Brain pericyte (primary cell): ENCODE measurements around the gene DPY19L2.
"Not testable (repeated sequence)": the region's sequence is repeated elsewhere in the genome, so short reads cannot be mapped to it uniquely, and the experiment has no call there.

Experiments
- DNase-seq: peaks from one replicate; pipeline ENCODE4 v3.0.0-alpha.2; 2012; ENCODE audit warnings: low read depth, low spot score

Gene DPY19L2

DNA sequence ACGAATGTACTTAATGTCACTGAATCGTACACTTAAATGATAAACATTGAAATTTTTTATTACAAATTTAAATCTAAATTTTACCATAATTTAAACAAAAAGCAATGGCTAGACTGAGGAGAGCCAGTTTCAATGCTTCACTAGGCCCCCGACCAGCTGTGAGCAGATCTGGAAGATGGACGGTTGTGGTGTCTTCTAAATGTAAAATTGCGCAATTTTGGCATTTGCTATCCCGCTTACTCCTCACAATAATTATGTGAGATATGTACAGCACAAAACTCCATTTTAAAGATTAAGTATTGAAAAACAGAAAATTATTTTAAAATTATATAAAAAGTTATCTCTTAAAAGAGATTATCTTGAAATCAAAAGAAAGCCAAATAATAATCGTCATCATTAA lies 5.3 kb downstream of the DPY19L2 start:
- not testable (repeated sequence) for DNase-seq

DNA sequence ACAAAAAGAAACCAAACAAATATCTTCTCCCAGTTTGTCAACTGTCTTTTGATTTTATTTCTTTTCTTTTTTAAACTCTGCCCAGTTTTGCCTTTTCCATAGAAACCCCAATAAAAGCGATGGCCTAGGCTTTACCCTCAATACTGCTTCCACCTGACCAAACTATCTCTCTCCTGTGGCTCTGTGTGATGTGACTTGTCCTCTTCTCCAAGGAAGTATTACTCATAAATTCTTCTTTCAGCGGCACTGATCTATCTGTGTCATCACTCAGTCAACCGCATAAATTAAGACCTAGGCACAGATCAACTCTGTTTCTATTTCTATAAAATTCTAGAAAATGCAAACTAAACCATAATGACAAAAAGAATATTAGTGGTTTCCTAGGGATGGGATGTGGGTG lies 9.8 kb downstream of the DPY19L2 start:
- not testable (repeated sequence) for DNase-seq

DNA sequence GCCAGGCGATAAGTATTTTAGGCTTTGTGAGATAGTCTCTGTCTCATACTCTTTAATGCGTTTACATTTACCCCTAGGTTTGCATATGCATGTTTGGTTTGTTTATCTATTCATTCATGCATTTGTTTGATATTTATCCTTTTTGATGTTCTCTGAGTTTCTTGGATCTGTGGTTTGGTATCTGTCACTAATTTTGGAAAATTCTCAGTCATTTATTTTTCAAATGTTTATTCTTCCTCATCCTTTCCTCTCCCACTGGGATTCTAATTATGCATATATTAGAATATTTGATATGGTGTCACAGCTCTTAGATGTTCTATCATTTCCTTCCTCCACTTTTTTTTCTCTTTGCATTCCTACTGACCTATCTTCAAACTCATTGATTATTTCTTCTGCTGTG lies 11.9 kb downstream of the DPY19L2 start:
- DNase-seq, result not testable (repeated sequence)

DNA sequence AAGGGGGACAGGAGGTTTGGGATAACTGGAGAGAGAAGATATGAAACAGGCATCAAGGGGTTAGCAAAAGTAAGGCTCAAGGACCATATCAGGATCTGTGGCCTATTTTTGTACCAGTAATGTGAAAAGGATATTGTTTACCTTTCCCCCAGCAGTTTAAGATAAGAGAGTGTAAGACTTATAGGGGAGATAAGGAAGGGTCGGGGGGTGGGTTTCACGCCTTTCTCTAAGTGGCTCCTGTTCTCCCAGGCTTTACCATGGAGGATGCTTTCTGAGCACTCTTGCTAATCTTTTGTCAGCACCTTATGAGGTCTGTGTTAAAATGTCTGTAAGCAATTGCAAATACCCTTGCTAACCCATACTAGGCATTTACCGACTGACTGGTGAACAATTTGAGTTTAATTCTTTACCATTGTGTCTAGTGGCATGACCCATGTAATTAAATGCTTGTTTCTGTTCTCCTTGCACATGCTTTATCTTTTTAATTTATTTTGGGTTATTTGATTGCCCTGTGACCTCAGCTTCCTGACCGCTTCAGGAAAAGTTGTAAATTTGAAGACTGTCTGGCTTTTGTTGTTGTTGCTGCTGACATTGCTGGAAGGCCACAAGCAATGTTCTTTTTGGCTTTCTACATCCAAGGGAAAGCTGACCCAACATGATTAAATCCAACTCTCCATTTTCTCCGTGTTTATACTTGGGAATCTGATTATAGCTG lies 12.6 kb downstream of the DPY19L2 start:
- not testable (repeated sequence) for DNase-seq

DNA sequence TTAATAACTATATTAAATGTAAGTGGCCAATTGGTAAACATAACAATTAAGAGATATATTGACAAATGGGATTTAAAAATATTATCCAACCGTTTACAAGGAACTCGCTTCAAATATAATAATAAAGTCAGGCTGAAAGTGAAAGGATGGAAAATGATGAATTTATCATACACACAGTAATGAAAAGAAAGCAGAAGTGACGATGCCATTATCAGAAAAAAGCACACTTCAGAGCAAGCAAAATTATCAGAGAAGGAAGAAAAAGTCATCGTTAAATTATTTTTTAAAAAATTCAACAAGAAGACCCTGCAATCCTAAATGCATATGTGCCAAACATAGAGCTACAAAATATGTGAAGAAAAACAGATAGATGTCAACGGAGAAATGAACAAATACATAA lies 13.8 kb downstream of the DPY19L2 start:
- DNase-seq, result not testable (repeated sequence)

DNA sequence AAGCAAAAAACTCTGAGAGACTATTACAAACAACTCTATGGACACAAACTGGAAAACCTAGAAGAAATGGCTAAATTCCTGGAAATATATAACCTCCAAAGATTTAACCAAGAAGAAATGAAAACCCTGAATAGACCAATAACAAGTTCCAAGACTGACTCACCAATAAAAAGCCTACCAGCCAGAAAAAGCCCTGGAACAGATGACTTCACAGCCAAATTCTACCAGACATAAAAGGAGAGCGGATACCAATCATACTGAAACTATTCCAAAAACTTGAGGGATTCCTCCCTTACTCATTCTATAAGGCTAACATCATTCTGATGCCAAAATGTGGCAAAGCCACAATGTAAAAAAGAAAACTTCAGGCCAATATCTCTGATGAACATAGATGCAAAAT lies 18.8 kb downstream of the DPY19L2 start:
- not testable (repeated sequence) for DNase-seq

DNA sequence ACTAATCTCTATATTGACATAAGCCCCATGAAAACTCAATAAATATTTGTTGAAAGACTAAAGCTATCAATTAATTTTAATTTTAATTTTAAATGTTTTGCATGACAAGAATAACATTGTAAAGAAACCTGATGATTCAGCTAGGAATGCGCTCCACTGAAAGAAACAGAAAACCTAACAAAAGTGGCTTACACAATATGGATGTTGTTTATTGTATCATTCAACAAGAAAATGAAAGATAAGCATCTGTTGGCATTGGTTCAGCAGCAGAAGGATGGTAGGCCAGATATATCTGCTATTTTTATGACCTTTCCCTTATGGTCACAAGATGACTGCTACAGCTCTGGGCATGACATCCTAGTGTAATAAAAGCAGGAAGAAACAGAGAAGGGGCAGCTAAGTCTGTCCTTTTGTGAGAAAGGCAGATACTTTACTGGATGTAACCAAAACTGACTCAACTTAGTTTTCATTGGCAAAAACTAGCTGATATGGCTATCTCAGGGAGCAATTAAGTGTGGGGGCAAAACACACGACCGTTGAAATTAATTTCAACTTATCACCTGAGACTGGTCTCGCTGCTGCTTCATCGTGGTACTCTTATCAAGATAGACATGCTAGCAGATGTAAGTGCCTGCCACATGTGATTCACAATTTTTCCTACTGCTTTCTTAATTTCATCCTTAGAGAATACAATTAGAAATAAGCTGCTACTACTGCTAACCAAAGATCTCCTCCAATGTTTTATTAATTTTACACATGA lies 24.7 kb downstream of the DPY19L2 start:
- not testable (repeated sequence) for DNase-seq

DNA sequence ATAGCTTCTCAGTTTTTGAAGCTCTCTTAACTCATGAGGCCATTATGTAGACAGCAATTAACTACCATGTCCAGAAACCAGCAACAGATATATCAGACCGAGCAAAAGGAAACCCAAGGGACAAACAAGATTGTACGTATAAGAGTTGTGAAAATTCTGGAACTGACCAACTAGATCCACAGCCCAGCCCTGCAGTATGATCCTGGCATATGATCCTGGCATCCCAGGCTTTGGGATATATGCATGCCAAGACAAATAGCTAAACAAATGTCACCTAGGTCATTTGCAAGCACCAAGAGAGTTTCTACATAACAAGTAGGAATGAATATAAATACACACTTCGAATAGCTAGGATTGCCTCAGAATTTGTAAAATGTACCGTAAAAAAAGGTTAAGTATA lies 44.0 kb downstream of the DPY19L2 start:
- DNase-seq, result not testable (repeated sequence)

DNA sequence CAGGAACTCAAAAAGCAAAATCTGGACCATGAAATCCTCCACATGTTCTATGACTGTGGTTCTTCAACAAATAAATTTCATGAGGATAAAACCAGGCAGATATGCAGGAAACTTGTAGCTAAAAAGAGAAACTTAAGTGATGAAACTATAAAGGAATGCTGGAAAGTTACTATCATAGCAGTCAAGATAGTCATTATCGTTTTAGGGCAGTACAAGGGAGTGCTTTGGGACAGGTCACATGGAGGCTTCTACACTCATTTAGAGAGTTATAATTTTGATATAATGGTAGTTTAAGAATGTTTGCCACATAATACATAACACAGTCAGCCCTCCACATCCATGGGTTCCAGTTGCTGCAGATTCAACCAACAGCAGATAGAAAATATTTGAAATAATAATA lies 52.7 kb downstream of the DPY19L2 start:
- DNase-seq, result not testable (repeated sequence)

DNA sequence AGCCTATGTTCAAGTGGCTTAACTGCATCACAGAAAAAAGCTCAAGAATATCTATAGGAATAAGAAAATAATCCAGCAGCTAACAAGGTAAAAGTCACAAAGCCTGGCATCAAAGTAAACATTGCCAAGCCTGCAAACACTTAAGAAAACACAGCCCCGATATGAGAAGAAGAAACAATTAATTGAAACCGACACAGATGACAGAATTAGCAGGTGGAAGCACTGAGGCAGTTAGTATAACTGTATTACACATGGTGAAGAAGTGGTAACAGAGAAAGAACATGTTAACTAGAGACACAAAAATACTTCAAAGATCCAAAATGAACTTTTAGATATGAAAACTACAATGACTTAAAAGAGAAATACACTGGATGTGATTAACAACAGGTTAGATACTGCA lies 57.0 kb downstream of the DPY19L2 start:
- not testable (repeated sequence) for DNase-seq

DNA sequence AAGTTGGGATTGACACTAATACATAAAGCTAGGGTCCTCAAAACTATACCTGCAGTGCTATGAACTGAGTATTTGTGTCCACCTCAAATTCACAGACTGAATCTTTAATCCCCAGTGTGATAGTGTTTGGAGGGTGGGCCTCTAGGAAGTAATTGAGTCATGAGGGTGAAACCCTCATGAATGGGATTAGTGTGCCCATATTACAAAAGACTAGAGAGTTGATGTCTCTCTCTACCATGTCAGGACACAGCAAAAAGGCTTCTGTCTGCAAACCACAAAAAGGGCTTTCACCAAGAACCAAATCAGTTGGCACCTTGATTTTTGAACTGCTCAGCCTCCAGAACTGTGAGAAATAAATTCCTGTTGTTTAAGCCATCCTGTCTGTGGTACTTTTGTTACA lies 59.0 kb downstream of the DPY19L2 start:
- DNase-seq, result not testable (repeated sequence)

DNA sequence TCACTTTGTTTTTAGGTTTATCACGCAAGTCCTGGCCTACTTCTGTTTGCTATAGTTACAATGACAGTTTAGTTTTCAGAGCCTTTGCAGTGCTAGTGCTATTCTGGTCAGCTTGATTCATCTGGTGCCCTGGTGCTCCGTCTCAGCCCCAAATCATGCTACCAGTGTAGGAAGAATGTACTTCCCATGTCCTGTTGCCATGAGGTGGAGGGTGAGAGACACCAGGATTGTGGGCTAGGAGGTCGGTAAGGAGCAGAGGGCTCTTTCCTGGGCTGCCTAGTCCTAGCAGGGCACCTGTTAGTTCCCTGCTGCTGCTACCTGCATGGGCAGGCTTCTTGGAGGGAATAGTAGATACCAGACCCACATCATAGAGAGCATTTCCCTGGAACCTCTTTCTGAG lies 63.3 kb downstream of the DPY19L2 start:
- not testable (repeated sequence) for DNase-seq

DNA sequence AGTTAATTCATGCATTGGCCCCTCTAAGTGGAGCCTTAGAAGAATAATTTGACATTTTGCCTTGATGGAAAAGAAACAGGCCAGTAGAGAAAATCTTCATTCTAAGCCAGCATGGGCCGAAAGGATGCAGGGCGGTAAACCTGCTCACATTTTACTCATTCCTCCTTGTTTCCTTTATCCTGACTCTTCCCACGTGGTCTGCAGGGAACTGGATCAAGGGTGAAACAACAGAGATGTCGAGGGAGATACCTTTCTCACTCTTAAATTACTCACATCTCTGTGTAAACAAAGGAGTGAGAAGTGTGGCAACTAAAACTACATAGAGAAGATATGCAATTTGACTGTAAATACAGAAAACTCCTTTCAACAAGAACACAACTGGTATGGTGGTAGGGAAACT lies 73.5 kb downstream of the DPY19L2 start:
- DNase-seq, result not testable (repeated sequence)

DNA sequence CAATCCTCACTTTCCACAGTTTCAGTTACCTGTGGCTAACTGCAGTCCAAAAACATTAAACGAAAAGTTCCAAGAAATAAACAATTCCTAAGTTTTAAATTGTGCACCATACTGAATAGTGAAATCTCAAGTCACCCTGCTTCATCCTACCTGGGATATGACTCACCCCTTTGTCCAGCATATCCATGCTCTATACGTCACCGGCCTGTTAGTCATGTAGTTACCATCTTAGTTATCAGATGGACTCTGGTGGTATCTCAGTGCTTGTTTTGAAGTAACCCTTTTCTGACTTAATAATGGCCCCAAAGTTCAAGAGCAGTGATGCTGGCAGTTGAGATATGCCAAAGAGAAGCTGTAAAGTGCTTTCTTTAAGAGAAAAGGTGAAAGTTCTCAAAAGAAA lies 83.9 kb downstream of the DPY19L2 start:
- DNase-seq, result not testable (repeated sequence)

DNA sequence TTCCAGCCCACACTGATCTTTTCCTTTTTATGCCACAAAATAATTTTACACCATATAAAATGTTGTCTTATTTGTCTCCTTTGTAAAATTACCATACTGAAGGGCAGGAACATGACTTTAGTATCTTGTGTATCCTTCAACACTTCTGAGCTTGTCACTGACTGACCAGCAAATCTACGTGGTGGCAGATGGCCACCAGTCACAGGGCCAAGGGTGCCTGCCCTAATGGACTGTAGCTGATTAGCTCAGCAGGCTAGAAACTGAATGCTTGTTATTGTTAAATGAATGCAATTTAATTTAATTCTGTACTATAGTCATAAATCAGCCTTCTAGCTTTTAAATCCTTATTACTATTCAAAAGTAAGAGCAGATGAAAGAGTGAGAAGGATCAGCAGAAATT lies 85.0 kb downstream of the DPY19L2 start:
- not testable (repeated sequence) for DNase-seq

DNA sequence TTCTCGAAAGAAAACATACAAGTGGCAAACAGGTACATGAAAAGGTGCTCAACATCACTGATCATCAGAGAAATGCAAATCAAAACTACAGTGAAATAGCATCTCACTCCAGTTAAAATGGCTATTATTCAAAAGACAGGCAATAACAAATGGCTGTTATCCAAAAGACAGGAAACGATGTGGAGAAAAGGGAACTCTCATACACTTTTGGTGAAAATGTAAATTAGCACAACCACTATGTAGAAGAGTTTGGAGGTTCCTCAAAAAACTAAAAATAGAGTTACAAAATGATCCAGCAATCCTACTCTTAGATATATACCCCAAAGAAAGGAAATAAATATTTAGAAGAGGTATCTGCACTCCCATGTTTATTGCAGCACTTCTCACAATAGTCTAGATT lies 90.7 kb downstream of the DPY19L2 start:
- DNase-seq, result not testable (repeated sequence)

DNA sequence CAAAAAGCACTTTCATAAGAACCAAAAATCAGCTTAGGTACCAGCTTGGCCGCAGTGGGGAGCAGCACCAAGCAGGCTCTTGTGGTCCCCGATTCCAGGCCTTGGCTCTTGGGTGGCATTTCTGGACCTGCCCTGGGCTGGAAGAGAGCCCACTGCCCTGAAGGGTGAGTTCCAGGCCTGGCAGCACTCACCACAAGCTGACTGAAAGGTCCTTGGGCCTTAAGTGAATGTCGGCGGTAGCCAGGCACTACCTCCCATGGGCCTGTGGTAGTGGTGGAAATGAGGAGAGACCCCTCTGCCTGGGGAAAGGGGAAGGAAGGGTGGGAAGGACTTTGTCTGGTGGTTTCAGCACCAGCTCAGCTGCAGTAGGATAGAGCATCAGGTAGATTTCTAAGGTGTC lies 96.3 kb downstream of the DPY19L2 start:
- not testable (repeated sequence) for DNase-seq

DNA sequence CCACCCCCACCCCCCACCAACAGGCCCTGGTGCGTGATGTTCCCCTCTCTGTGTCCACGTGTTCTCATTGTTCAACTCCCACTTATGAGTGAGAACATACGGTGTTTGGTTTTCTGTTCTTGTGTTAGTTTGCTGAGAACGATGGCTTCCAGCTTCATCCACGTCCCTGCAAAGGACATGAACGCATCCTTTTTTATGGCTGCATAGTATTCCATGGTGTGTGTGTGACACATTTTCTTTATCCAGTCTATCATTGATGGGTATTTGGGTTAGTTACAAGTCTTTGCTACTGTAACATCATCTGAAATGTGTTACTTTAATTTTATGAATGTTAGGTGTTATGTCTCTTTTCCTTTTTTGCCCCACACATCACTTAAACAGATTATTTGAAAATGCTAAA lies 109.8 kb downstream of the DPY19L2 start:
- DNase-seq, result not testable (repeated sequence)

DNA sequence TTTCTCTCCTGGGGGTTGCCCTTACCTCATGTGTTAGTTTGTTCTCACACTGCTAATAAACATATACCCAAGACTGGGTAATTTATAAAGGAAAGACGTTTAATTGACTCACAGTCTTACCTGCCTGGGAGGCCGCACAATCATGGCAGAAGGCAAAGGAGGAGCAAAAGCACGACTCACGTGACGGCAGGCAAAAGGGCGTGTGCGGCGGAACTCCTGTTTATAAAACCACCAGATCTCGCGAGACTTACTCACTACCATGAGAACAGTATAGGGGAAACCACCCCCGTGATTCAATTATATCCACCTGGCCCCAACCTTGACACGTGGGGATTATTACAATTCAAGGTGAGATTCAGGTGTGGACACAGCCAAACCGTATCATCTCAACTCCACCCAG lies 116.9 kb downstream of the DPY19L2 start:
- DNase-seq, result not testable (repeated sequence)

DNA sequence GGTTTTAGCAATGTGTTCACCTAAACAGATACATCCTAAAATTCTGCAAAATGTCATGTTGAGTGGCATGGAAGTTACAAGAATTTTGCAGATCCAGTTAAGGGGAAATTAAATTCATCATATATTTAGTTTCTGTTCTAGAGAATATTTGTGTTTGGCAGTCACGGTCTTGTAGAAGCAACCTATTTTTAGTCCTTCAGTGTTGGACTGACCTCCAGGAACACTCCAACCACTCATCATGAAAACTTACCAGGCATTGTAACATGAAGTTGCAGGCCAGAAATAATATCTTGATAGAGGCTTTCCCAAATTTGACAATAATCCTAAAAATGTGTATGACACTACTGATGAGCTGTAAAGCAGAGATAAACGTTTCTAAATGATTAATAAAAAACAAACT lies 119.3 kb downstream of the DPY19L2 start:
- DNase-seq, result not testable (repeated sequence)

DNA sequence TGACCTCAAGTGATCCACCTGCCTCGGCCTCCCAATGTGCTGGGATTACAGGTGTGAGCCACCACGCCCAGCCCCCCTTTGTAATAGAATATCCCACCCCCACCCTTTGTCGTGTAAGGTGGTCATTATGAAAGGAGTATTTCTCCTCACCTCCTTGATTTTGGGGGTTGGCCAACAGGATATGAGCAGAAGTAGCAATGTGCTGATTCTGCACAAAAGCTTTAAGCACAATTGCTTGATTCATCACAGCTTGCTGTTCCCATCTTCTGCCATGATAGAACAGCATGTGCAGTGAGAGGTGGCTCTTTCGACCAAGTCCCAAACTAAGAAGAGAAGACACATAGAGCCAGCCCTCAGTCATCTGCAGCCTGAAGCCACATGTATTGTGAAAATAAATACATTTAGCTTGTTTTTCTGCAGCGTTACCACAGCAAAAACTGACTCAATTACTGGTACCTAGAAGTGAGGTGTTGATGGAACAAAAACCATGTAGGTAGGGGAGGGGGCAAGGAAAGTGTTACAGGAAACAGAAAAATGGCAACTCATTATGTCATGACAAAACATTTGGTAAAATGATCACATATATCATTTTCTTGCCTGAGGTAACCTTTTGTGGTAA lies 122.9 kb downstream of the DPY19L2 start:
- DNase-seq, result not testable (repeated sequence)

DNA sequence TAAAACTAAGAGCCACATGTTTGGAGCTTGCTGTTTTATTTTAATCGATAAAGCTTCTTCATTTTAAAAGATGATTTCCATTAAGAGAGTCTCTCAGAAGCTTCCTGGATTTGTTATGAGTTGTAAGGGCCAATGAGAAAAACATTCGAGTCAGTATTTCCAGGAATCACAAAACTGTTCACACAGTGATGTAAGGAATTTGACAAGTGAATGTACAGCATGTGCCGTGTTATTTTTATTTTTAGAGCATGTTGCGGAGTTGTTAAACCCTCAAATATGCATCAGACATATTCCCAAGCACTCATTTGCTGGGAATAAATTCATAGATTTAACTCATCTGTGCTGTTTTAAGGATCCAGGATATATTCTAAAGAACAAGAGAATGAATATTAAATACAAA lies 129.6 kb downstream of the DPY19L2 start:
- not testable (repeated sequence) for DNase-seq
